H1 (cell line): ENCODE results near the gene HMGB3. TPM values are rescaled to one million over a fixed set of nuclear protein-coding genes. Genes with fewer than 3 reads are reported as not detected.

Experiments
- CTCF ChIA-PET: fragments of 300-600 bp; sonication (Branson Sonifier 250); formaldehyde crosslinking; loops from one replicate; lab custom pipeline; 2021; ENCODE audit not compliant: partially characterized antibody; lab: Charles Lee
- POLR2A ChIA-PET: fragments of 300-600 bp; sonication (Branson Sonifier 250); formaldehyde crosslinking; loops from one replicate; lab custom pipeline; 2021; ENCODE audit warnings: inconsistent platforms; ENCODE audit not compliant: partially characterized antibody; lab: Charles Lee
- DNase-seq, 2 experiments: peaks; one replicate each; pipeline versions ENCODE4 v3.0.0 to v3.0.0-alpha.2; 2010 to 2022; ENCODE audit warnings: low spot score in 2 of 2, low read depth in 1 of 2, mixed read lengths in 1 of 2
- FAIRE-seq: peaks from 2 replicates; lab custom pipeline; 2011; peaks lifted over from hg19 to GRCh38; lab: Jason Lieb, UNC
- H2AFZ ChIP-seq: 2 replicates; pipeline ENCODE4 v1.8.1; 2012; ENCODE audit warnings: low read length, inconsistent platforms
- H2AK5ac ChIP-seq: 2 replicates; pipeline ENCODE4 v1.6.1; 2013; ENCODE audit warnings: low read depth, low read length
- H2BK120ac ChIP-seq: replicated peaks from 2 replicates; pipeline ENCODE3; 2013; ENCODE audit warnings: low read depth, low read length, inconsistent platforms
- H2BK12ac ChIP-seq: 2 replicates; pipeline ENCODE4 v1.6.1; 2013; ENCODE audit warnings: low read depth, low read length
- H2BK15ac ChIP-seq: 2 replicates; pipeline ENCODE4 v1.6.1; 2013; ENCODE audit warnings: low read length
- H2BK20ac ChIP-seq: 2 replicates; pipeline ENCODE4 v1.6.1; 2013; ENCODE audit warnings: low read length
- H2BK5ac ChIP-seq: 2 replicates; pipeline ENCODE4 v1.6.1; 2013; ENCODE audit warnings: low read depth, low read length
- H3K14ac ChIP-seq: 2 replicates; pipeline ENCODE4 v1.6.1; 2013; ENCODE audit warnings: inconsistent platforms; ENCODE audit not compliant: insufficient read length
- H3K18ac ChIP-seq: 2 replicates; pipeline ENCODE4 v1.6.1; 2013; ENCODE audit warnings: low read length; ENCODE audit errors: extremely low read depth
- H3K23ac ChIP-seq: 2 replicates; pipeline ENCODE4 v1.6.1; 2013; ENCODE audit warnings: inconsistent platforms; ENCODE audit not compliant: insufficient read length
- H3K23me2 ChIP-seq: 2 replicates; pipeline ENCODE4 v1.6.1; 2013; ENCODE audit warnings: low read depth, low read length
- H3K27ac ChIP-seq: 2 replicates; pipeline ENCODE4 v1.6.1; 2011; ENCODE audit warnings: low read depth, low read length, inconsistent platforms
- H3K27me3 ChIP-seq, 4 experiments: replicated peaks in 1 of 4; 1 replicate in 1 of 4; 2 replicates in 3 of 4; pipeline versions ENCODE4 v1.6.1 to v1.8.1; 2011 to 2013; ENCODE audit warnings: low read length in 3 of 4, mild to moderate bottlenecking in 3 of 4, inconsistent platforms in 2 of 4, mixed read lengths in 2 of 4, moderate library complexity in 1 of 4; ENCODE audit not compliant: control insufficient read depth in 3 of 4, insufficient read depth in 3 of 4; ENCODE audit errors: extremely low read depth in 1 of 4
- H3K36me3 ChIP-seq, 4 experiments: 2 replicates each; pipeline versions ENCODE4 v1.6.1 to v1.8.1; 2011 to 2013; ENCODE audit warnings: mild to moderate bottlenecking in 4 of 4, low read length in 3 of 4, moderate library complexity in 2 of 4, control low read depth in 1 of 4, inconsistent platforms in 1 of 4; ENCODE audit not compliant: insufficient read depth in 4 of 4, control insufficient read depth in 2 of 4
- H3K4ac ChIP-seq: replicated peaks from 2 replicates; pipeline ENCODE3; 2013; ENCODE audit warnings: low read length, low read depth, mixed read lengths, inconsistent platforms; ENCODE audit not compliant: insufficient read length
- H3K4me1 ChIP-seq, 4 experiments: replicated peaks in 1 of 4; 1 replicate in 1 of 4; 2 replicates in 3 of 4; pipeline versions ENCODE4 v1.6.1 to v1.8.1; 2011 to 2013; ENCODE audit warnings: low read length in 3 of 4, inconsistent platforms in 2 of 4, mixed read lengths in 1 of 4; ENCODE audit not compliant: insufficient read depth in 4 of 4, control insufficient read depth in 3 of 4
- H3K4me2 ChIP-seq, 2 experiments: 2 replicates each; pipeline versions ENCODE4 v1.6.1 to v1.8.1; 2011 to 2013; ENCODE audit warnings: low read depth in 2 of 2, low read length in 2 of 2, control low read depth in 1 of 2, inconsistent platforms in 1 of 2, mild to moderate bottlenecking in 1 of 2; ENCODE audit not compliant: insufficient read depth in 1 of 2
- H3K4me3 ChIP-seq, 4 experiments: fragments of 200-600, 300-600 bp in 1 of 4; sonication (generic), shearing (Covaris generic), sonication (Bioruptor Twin) in 1 of 4; 2 replicates each; pipeline versions ENCODE4 v1.5.1 to v1.8.1; 2011 to 2016; ENCODE audit warnings: low read length in 4 of 4, low read depth in 3 of 4, control low read depth in 2 of 4, inconsistent platforms in 2 of 4, mild to moderate bottlenecking in 2 of 4, mixed read lengths in 1 of 4, moderate library complexity in 1 of 4; ENCODE audit not compliant: insufficient read depth in 2 of 4; ENCODE audit errors: extremely low read depth in 1 of 4
- H3K56ac ChIP-seq: replicated peaks from 2 replicates; pipeline ENCODE3; 2013; ENCODE audit warnings: low read depth, mild to moderate bottlenecking, mixed read lengths, low read length, inconsistent platforms; ENCODE audit not compliant: insufficient read length
- H3K79me1 ChIP-seq: 2 replicates; pipeline ENCODE4 v1.6.1; 2013; ENCODE audit warnings: low read depth, low read length, control low read depth
- H3K79me2 ChIP-seq, 2 experiments: 2 replicates each; pipeline versions ENCODE4 v1.6.1 to v1.8.1; 2012 to 2013; ENCODE audit warnings: low read length in 2 of 2, mild to moderate bottlenecking in 2 of 2, inconsistent platforms in 1 of 2; ENCODE audit not compliant: insufficient read depth in 2 of 2, control insufficient read depth in 1 of 2
- H3K9ac ChIP-seq, 4 experiments: replicated peaks in 1 of 4; 1 replicate in 1 of 4; 2 replicates in 3 of 4; pipeline versions ENCODE4 v1.6.1 to v1.8.1; 2011 to 2013; ENCODE audit warnings: low read depth in 3 of 4, low read length in 3 of 4, control low read depth in 2 of 4, mild to moderate bottlenecking in 2 of 4, moderate library complexity in 2 of 4, inconsistent platforms in 1 of 4; ENCODE audit errors: extremely low read depth in 1 of 4
- H3K9me3 ChIP-seq, 2 experiments: 2 replicates each; pipeline versions ENCODE4 v1.6.1 to v1.8.1; 2012 to 2013; ENCODE audit warnings: mild to moderate bottlenecking in 2 of 2, moderate library complexity in 2 of 2, control low read depth in 1 of 2, inconsistent platforms in 1 of 2, low read depth in 1 of 2, low read length in 1 of 2, mixed read lengths in 1 of 2; ENCODE audit not compliant: insufficient read depth in 2 of 2
- H4K20me1 ChIP-seq, 2 experiments: replicated peaks in 1 of 2; 2 replicates each; pipeline versions ENCODE3 to v1.8.1; 2011 to 2013; ENCODE audit warnings: inconsistent platforms in 2 of 2, low read length in 2 of 2, mild to moderate bottlenecking in 1 of 2; ENCODE audit not compliant: insufficient read depth in 2 of 2, control insufficient read depth in 1 of 2
- H4K5ac ChIP-seq: 2 replicates; pipeline ENCODE4 v1.6.1; 2013; ENCODE audit warnings: low read length, low read depth, mixed read lengths, inconsistent platforms; ENCODE audit not compliant: insufficient read length
- H4K8ac ChIP-seq: 2 replicates; pipeline ENCODE4 v1.8.0; 2013; ENCODE audit warnings: mild to moderate bottlenecking, moderate library complexity, low read length, inconsistent platforms; ENCODE audit not compliant: insufficient read depth; ENCODE audit errors: extremely low read depth
- H4K91ac ChIP-seq: replicated peaks from 2 replicates; pipeline ENCODE3; 2013; ENCODE audit warnings: low read length, mixed read lengths, inconsistent platforms; ENCODE audit not compliant: insufficient read length
- CTCF ChIP-seq, 3 experiments: IDR thresholded peaks; 1 replicate in 2 of 3; 2 replicates in 1 of 3; pipeline versions ENCODE4 v1.5.1 to v1.6.1; 2011; ENCODE audit warnings: low read length in 3 of 3, mild to moderate bottlenecking in 3 of 3, inconsistent platforms in 2 of 3, low read depth in 1 of 3, moderate library complexity in 1 of 3; ENCODE audit not compliant: insufficient read depth in 1 of 3; ENCODE audit errors: control extremely low read depth in 1 of 3
- GTF2F1 ChIP-seq: IDR thresholded peaks from 2 replicates; pipeline ENCODE4 v1.6.1; 2012; ENCODE audit warnings: low read depth, low read length, improper control_type of control experiment, borderline replicate concordance
- MAFK ChIP-seq: IDR thresholded peaks from 2 replicates; pipeline ENCODE4 v1.6.1; 2012; ENCODE audit warnings: low read depth, mild to moderate bottlenecking, improper control_type of control experiment, low read length
- MAX ChIP-seq: IDR thresholded peaks from 2 replicates; pipeline ENCODE4 v1.6.1; 2012; ENCODE audit warnings: inconsistent platforms
- RBBP5 ChIP-seq: IDR thresholded peaks from 2 replicates; pipeline ENCODE4 v1.7.1; 2012; ENCODE audit warnings: low read depth, mild to moderate bottlenecking, inconsistent platforms, low read length, moderate library complexity, borderline replicate concordance
- RXRA ChIP-seq: IDR thresholded peaks from 2 replicates; pipeline ENCODE4 v1.6.1; 2011; ENCODE audit warnings: low read depth, mild to moderate bottlenecking, low read length, moderate library complexity; ENCODE audit not compliant: insufficient read depth
- SAP30 ChIP-seq: fragments of 300-600 bp; sonication (generic); IDR thresholded peaks from 2 replicates; pipeline ENCODE4 v1.7.1; 2012; ENCODE audit warnings: low read length, moderate library complexity, mild to moderate bottlenecking, inconsistent platforms; ENCODE audit not compliant: insufficient read depth, insufficient replicate concordance
- SIRT6 ChIP-seq: IDR thresholded peaks from one replicate; pipeline ENCODE4 v1.7.1; 2012; ENCODE audit warnings: low read length, inconsistent platforms
- SIX5 ChIP-seq: IDR thresholded peaks from 2 replicates; pipeline ENCODE4 v1.6.1; 2011; ENCODE audit warnings: mild to moderate bottlenecking, low read depth, low read length
- SP2 ChIP-seq: IDR thresholded peaks from 2 replicates; pipeline ENCODE4 v1.6.1; 2012; ENCODE audit warnings: mild to moderate bottlenecking, low read length, inconsistent platforms
- TBP ChIP-seq: IDR thresholded peaks from 2 replicates; pipeline ENCODE4 v1.6.1; 2011; ENCODE audit warnings: low read depth, low read length, improper control_type of control experiment
- YY1 ChIP-seq: IDR thresholded peaks from 2 replicates; pipeline ENCODE4 v1.6.1; 2011; ENCODE audit warnings: low read depth, mild to moderate bottlenecking, low read length
- WGBS, 2 experiments: shearing (Covaris generic) in 1 of 2; methylation state at CpG; one replicate each; pipeline versions ENCODE4 v1.1.6 to v1.1.7; 2013 to 2015; ENCODE audit warnings: low lambda C conversion rate in 2 of 2, mixed read lengths in 2 of 2, inconsistent platforms in 1 of 2, low coverage in 1 of 2, missing lambda C conversion rate in 1 of 2; ENCODE audit not compliant: insufficient replicate concordance in 2 of 2, insufficient coverage in 1 of 2, insufficient read length in 1 of 2; ENCODE audit errors: extremely low coverage in 1 of 2, missing lambda C conversion rate in 1 of 2; 5-methylcytosine and 5-hydroxymethylcytosine counted together
- polyA plus RNA-seq, 7 experiments: library from polyadenylated mRNA; depleted of rRNA in 3 of 7; stranded (reverse) in 5 of 7; unstranded in 2 of 7; fragments of >200 nt in 5 of 7; fragments of 200-250 nt in 2 of 7; gene quantifications; 1 replicate in 5 of 7; 2 replicates in 1 of 7; 4 replicates in 1 of 7; pipeline versions ENCODE4 v1.2.1 to v1.2.3, GENCODE V29; 2011 to 2013; ENCODE audit warnings: missing spikeins in 2 of 7, mixed read lengths in 2 of 7
- total RNA-seq: library from RNA; stranded (reverse); fragmentation: NEBNext Ultra II Directional; extraction: Animal tissue kit (Norgen Biotek cat#: 25700); gene quantifications from 2 replicates; pipeline ENCODE4 v1.2.1, GENCODE V29; 2021

Gene HMGB3
- total and polyA plus RNA-seq, 2 of the 8 experiments (the other 6 are each of a cell fraction or from before 2014, with no cell fraction given): 55.8 to 346 TPM

- H3K79me2 ChIP-seq: no peaks in the 10 kb centered on the region
- no peak overlapping the region for H2AK5ac ChIP-seq
- ChIA-PET CTCF (no interaction called here), POLR2A (no interaction called here)
- H3K18ac ChIP-seq: no peak overlapping the region
- H3K23me2 ChIP-seq: no peaks in the 10 kb centered on the region
- H3K23ac ChIP-seq: no peak overlapping the region
- H4K5ac ChIP-seq: no peak overlapping the region
- H3K9ac ChIP-seq: no peak overlapping the region
- no peak overlapping the region for H3K14ac ChIP-seq
- no peak overlapping the region for H3K4me3 ChIP-seq
- DNase-seq: no peak
- no peak overlapping the region for H2BK15ac ChIP-seq
- no peak overlapping the region for H4K91ac ChIP-seq
- no peaks in the 10 kb centered on the region for H3K79me1 ChIP-seq
- no peak overlapping the region for H3K56ac ChIP-seq
- no peak overlapping the region for H3K4ac ChIP-seq
- no peak for FAIRE-seq
- H2BK120ac ChIP-seq: no peak overlapping the region
- H2BK20ac ChIP-seq: no peak overlapping the region
- 82% methylated on average over 3 of the region's 4 CpGs; no CpG with 5 or more reads in 1 of the 2 experiments for WGBS, 2 experiments
- no peaks in the 10 kb centered on the region for H3K27me3 ChIP-seq
- H2BK12ac ChIP-seq: no peak overlapping the region
- no peak overlapping the region for H4K8ac ChIP-seq
- no peak overlapping the region for H2BK5ac ChIP-seq
- H3K27ac ChIP-seq: no peak overlapping the region
- no peaks in the 10 kb centered on the region for H3K36me3 ChIP-seq
- no peak overlapping the region for H3K4me2 ChIP-seq
- no peaks in the 10 kb centered on the region for H4K20me1 ChIP-seq
- no peak overlapping the region; the same call in 1 of the 2 replicates for H2AFZ ChIP-seq
- peaks cover 3 to 9% of the 10 kb centered on the region in 2 experiments; a peak in 3 of 4 replicates for H3K9me3 ChIP-seq
- H3K4me1 ChIP-seq: no peaks in the 10 kb centered on the region
- no peak for TF ChIP-seq MAFK
- no peak for TF ChIP-seq MAX
- no peak for TF ChIP-seq GTF2F1
- TF ChIP-seq YY1: no peak
- no peak for TF ChIP-seq TBP
- no peak for TF ChIP-seq RXRA
- no peak for TF ChIP-seq CTCF (IDR thresholded peaks at IDR 0.05; ENCODE audit: control extremely low read depth in 1 of 3, insufficient read depth in 1 of 3, low read depth in 1 of 3, low read length in 3 of 3)
- no peak for TF ChIP-seq RBBP5
- no peak for TF ChIP-seq SIX5
- TF ChIP-seq SAP30: no peak
- no peak for TF ChIP-seq SP2
- TF ChIP-seq SIRT6: no peak
These were observed 32.5 kb downstream of the HMGB3 start for GRCh38 chrX:151015684-151016083.
